HK-2 (cell line): Measurements from ENCODE around the gene GNMT.
"Not testable (repeated sequence)": the region's sequence is repeated elsewhere in the genome, so short reads cannot be mapped to it uniquely, and the experiment has no call there.

ENCODE experiments used
- DNase-seq: peaks from one replicate; pipeline ENCODE4 v3.0.0-alpha.2; 2018; ENCODE audit not compliant: unreplicated experiment

The GNMT gene

GRCh38 chr6:42974919-42975505, 14.5 kb downstream of the GNMT start:
- DNase-seq = no peak

GRCh38 chr6:42978487-42978838, 17.9 kb downstream of the GNMT start:
- peak; percentile 71 for DNase-seq

GRCh38 chr6:42978839-42979522, 18.4 kb downstream of the GNMT start, which contains the start of gene PEX6:
Gene PEX6 (minus strand): TSS chr6:42979181. CDS start chr6:42979150, 31 bp downstream.
- peak; percentile 90 for DNase-seq

- DNase-seq = no peak
Observed at GRCh38 chr6:42979523-42980177, 19.1 kb downstream of the GNMT start.

- DNase-seq = no peak
Observed at GRCh38 chr6:42981836-42982235, 21.3 kb downstream of the GNMT start.

GRCh38 chr6:42984001-42984923, 23.7 kb downstream of the GNMT start, which contains the start of gene PPP2R5D:
Gene PPP2R5D (plus strand): TSS chr6:42984570. CDS start chr6:42984678, 108 bp downstream.
- peak; percentile 97 for DNase-seq

GRCh38 chr6:42984924-42985475, 24.4 kb downstream of the GNMT start:
- no peak for DNase-seq

- DNase-seq = no peak
Observed at GRCh38 chr6:42987533-42988451, 27.2 kb downstream of the GNMT start.

GRCh38 chr6:42988486-42989020, 28.0 kb downstream of the GNMT start:
- DNase-seq = no peak

GRCh38 chr6:42989923-42990322, 29.4 kb downstream of the GNMT start:
- DNase-seq = no peak

- no peak for DNase-seq
Observed at GRCh38 chr6:42993445-42993844, 32.9 kb downstream of the GNMT start.

GRCh38 chr6:42996513-42996912, 36.0 kb downstream of the GNMT start:
- DNase-seq = no peak

GRCh38 chr6:42998205-42998604, 37.7 kb downstream of the GNMT start:
- not testable (repeated sequence) for DNase-seq

- DNase-seq = no peak
Observed at GRCh38 chr6:43001843-43002242, 41.3 kb downstream of the GNMT start.

- DNase-seq = no peak
Observed at GRCh38 chr6:43005844-43006243, 45.3 kb downstream of the GNMT start.

- DNase-seq = no peak
Observed at GRCh38 chr6:43006251-43006650, 45.7 kb downstream of the GNMT start.

- no peak for DNase-seq
Observed at GRCh38 chr6:43007126-43007525, 46.6 kb downstream of the GNMT start.

- DNase-seq = peak; percentile 26
Observed at GRCh38 chr6:43009124-43009523, 48.6 kb downstream of the GNMT start.

GRCh38 chr6:43011207-43011606, 50.7 kb downstream of the GNMT start:
- DNase-seq = no peak

- no peak for DNase-seq
Observed at GRCh38 chr6:43012364-43012763, 51.8 kb downstream of the GNMT start.
